DMS153 treated with DMSO at 0.1 percent for 48 hours (cell line): ENCODE results near the gene TTLL13.
A peak's percentile ranks its signal among the peaks of the same experiment; 100 is the strongest.
"Not testable (repeated sequence)": the region's sequence is repeated elsewhere in the genome, so short reads cannot be mapped to it uniquely, and the experiment has no call there.

Experiments used
- DNase-seq: peaks from one replicate; lab custom pipeline; 2025; ENCODE audit not compliant: unreplicated experiment; lab: John Stamatoyannopoulos, UW

The TTLL13 gene

DNA sequence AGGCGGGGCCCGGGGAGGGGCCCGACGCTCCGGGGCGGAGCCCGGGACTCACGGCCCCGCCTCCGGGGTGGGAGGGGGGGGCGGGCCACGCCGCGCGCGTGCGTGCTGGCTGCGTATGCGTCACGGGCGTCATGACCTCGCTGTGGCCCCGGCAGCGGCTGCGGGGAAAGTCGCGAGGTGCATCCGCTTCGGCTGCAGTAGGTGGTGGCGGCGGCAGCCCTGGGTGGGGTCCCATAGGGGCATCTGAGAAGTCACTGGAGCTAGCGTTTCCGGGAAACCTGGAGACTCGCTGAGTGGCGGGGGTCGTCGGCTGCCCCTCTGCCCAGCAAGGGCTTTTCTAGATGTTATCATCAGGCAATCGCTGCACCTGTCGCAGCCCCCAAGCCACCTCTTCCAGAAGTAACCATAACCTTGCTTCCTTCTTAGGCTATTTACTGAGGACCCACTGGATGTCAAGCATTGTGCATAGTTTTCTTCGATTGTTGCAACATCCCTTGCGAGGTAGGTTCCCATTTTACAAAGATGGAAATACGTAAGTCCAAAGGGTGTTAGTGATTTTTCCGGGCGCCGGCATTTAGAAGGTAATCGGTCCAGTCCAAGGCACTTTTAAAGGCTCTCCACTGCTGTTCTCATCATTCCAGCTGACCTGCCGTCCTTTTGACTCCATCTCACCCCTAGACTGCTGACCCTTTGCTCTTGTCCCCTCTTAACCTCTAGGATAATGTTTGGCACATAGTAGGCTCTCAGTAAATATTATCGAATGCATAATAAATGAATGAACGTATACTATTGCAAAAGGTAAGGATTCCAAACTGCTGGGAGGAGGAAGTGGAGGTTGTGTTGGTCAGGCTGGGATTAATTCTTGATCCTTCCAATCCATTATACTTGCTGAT is 15.0 kb upstream of the TTLL13 start, which contains the start of gene GDPGP1:
GDPGP1 (plus strand) TSS at position 114 of the 893 bp plus-strand sequence. CDS start 6,700 bp downstream, outside the sequence.
- DNase-seq = no peak

DNA sequence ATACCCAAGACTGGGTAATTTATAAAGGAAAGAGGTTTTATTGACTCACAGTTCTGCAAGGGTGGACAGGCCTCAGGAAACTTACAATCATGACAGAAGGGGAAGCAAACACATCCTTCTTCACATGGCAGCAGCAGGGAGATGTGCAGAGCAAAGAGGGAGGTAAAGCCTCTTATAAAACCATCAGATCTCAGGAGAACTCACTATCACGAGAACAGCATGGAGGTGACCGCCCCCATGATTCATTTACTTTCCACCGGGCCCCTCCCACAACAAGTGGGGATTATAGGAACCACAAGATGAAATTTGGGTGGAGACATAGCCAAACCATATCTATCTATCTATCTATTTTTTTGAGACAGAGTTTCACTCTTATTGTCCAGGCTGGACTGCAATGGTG is 10.0 kb upstream of the TTLL13 start:
- no peak for DNase-seq

DNA sequence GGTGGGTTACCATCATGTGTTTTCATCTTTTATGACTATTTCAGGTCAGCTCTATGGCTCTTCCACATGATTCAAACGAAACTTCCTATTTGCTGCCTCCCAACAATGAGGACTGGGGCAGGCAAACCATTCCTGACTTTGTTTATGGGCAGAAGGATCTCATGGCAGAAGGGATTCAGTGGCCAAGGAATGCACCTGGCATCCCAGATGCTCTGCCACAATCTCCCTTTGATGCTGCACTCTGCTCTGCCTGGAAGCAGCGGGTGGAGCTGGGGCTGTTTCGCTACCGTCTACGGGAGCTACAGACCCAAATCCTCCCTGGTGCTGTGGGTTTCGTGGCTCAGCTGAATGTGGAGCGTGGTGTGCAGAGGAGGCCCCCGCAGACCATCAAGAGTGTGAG is 8.5 kb upstream of the TTLL13 start:
- no peak for DNase-seq

DNA sequence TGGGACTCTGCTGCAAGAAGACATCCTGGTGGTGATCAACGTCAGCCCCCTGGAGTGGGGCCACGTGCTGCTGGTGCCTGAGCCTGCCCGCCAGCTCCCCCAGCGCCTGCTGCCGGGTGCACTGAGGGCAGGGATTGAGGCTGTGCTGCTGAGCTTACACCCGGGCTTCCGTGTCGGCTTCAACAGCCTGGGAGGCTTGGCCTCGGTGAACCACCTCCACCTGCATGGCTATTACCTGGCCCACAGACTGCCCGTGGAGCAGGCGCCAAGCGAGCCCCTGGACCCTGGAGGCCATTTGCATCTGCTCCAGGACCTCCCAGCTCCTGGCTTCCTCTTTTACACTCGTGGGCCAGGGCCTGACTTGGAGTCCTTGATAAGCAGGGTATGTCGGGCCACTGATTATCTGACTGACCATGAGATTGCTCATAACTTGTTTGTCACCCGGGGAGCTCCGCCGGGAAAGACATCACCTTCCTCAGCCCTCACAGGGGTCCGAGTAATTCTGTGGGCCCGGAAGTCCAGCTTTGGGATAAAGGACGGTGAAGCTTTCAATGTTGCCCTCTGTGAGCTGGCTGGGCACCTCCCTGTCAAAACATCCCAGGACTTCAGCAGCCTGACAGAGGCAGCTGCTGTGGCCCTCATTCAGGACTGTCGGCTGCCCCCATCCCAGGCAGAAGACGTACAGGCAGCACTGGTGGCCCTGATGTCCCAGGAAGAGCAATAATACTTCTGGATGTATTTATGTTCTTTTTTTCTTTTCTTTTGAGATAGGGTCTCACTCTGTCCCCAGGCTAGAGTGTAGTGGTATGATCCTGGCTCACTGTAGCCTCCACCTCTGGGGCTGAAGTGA is 7.8 kb upstream of the TTLL13 start:
- DNase-seq = no peak

DNA sequence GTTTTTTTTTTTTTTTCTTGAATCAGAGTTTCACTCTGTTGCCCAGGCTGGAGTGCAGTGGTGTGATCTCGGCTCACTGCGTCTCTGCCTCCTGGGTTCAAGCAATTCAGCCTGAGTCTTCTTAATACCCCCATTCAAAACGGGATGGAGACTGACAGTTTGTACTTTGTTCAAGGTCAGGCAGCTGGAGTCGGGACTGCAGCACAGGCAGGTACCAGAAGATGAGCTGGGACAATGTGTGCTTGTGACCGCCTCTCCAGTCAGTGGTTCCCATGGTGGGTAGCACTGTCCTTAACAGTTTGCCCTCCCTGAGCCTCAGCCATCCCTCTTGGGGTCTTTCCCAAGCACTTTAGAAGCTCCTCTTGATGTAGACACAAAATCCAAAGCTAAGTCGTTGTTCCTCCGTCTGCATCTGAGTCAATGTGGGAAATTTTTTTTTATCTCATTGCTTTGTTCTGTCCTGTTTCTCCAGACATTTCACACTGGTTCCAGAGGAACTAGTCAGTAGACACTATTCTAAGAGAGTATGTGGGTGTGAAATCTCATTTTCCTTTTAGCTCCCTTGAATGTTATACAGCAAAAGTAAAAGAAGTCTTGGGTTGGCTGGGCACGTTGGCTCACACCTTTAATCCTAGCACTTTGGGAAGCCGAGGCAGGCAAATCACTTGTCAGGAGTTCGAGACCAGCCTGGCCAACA is 5.3 kb upstream of the TTLL13 start:
- no peak for DNase-seq

DNA sequence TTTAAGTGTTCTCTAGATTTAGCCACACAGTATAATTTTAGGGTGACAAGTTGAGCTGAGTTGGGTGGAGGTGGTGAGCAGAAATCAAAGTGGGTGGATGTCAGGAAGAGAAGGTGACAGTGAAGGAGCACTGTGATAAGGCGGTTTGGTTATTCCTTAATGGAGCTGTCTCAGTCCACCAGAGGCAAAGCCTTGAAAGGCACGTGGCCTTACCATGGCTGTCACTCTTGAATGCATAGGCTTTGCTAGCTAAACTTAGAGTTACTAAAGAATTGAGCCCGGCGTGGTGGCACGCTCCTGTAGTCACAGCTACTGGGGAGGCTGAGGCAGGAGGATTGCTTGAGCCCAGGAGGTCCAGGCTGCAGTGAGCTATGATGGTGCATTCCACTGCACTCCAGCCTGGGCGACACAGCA is 560 bp upstream of the TTLL13 start:
- DNase-seq = no peak

DNA sequence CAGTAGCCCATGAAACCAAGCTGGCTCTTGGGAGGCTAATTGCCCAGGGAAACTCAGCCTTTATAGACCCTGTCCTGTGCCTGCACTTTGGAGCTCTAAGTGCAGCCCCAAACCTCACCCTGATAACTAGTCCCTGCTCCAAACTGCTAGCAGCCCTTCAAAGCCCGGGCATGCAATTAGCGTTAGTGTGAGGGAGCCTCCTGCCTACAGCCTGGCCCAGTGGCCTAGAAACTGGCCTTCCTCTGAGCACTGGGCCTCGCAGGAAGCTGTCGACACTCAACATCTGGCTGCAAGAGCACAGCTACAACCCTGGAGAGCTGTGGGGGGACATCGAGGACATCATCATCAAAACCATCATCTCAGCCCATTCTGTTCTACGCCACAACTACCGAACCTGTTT is 8.4 kb downstream of the TTLL13 start:
- no peak for DNase-seq

DNA sequence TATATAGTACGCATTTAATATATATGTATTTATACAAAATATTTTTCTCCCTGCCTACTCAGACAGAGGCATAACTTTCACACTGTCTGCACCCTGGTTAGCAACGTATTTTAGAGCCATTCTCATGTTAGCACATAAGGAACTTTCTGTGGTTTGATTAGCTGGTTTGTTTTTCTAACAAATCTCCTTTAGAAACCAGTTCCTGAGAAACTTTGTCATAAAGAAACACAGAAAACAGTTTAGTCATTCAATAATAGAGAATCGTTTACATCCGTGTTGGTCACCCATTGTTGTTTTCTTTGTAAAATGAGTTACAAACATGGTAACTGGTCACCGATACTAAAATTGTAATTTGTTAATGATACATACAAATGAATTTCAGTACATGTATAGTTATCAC is 10.2 kb downstream of the TTLL13 start:
- no peak for DNase-seq

DNA sequence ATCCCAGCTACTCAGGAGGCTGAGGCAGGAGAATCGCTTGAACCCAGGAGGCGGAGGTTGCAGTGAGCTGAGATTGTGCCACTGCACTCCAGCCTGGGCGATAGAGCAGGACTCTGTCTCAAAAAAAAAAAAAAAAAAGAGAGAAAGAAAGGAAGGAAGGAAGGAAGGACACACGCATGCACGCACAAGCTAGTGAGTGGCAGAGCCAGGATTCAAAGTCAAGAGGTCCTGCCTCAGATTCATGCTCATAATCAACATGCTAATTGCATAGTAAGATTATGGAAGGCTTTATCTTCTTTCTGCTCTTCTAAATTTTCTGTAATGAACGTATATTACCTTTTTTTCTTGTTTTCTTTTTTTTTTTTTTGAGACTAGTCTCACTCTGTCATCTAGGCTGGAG is 11.4 kb downstream of the TTLL13 start:
- DNase-seq = not testable (repeated sequence)

DNA sequence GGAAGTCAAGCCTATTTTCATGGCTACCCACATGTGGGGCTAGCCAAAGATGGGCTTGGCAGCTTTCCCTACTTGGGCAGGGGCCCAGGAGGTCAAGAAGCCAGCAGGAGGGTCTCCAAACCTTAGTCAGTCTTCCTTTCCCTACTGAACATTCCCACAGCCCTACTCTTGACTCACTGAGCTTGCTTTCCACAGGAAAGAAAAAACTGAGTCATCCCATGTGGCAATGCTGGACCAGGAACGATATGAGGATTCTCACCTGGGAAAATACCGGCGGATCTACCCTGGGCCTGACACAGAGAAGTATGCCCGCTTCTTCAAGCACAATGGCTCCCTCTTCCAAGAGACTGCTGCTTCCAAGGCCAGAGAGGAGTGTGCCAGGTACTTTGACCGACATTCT is 12.5 kb downstream of the TTLL13 start:
- DNase-seq = no peak

DNA sequence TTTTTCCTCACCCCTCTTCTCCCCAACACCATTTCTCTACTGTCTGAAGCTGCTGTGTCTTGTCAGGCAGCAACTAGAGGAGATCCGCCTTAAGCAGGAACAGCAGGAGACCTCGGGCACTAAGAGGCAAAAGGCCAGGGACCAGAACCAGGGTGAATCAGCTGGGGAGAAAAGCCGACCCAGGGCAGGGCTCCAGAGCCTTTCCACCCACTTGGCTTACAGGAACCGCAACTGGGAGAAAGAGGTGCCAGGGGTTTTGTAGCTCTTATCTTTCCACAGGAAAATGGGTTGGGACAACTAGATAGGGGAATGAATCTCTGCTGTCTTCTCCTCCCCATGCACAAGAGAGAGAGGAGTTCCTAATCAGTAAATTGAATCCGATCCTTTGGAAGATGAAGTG is 13.1 kb downstream of the TTLL13 start:
- no peak for DNase-seq

DNA sequence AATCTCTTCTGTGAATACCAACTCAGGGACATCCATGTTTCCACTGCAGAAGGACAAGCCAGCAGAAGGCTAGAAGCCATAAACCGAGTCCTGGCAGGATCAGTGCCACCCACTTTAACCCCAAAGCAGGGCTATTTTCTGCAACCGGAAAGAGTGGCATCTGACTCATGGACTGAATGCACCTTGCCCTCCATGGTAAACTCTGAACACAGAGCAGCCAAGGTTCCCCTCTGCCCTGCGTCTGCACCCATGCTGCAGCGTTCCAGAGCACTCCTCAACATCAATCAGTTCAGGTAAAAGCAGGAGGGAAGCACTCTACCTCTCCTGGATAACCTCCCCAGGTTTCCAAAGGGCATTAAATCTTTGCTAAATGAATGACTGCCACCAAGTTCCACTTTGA is 15.3 kb downstream of the TTLL13 start:
- no peak for DNase-seq

DNA sequence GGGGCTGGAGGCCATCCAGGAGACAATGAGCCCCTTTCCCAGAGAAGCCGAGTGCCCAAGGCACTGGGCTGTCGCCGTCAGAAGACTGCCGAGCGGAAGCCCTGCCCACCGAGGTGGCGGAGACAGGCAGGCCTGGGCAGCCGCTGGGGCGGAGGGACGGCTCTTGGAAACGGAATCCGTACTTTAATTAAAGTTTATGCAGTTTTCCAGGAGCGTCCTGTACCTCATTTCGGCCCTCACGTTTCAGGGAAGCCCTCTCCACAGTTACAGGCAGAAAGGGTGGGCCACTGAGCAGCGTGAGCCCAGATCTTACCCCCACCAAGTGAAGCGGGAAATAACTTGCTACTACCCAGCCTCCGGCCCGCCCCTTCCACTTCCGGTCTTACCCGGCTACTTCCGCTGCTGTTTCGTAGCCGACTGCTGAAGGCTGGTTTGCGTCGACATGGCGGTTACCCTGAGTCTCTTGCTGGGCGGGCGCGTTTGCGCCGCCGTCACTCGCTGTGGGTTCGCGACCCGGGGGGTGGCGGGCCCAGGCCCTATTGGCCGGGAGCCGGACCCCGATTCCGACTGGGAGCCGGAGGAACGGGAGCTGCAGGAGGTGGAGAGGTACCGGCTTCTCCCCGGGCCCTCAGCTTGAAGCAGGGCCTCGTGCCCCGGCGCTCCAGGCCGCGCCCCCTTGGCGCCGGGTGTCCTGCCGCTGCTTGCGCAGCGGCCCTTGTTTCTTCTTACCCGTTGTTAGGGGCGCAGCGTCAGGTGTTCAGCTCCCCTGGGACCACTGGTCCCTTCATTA is 16.1 kb downstream of the TTLL13 start, which contains the start of gene NGRN:
NGRN (plus strand) TSS at position 402 of the 790 bp plus-strand sequence; CDS start at position 443, 41 bp downstream.
- peak; percentile 40 for DNase-seq

DNA sequence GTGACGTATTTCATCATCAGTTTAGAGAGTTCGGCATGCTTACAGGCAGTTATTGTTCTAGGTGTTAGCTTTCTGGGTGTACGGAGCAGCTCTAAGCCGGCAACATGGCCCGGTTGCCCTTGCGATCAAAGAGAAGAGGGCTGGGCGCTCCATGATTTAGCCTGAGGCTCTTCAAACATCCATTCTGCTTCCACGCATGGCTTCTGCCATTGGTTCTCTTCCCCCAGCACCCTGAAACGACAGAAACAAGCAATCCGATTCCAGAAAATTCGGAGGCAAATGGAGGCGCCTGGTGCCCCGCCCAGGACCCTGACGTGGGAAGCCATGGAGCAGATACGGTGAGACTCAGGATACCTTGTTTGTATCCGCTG is 16.7 kb downstream of the TTLL13 start:
- no peak for DNase-seq

DNA sequence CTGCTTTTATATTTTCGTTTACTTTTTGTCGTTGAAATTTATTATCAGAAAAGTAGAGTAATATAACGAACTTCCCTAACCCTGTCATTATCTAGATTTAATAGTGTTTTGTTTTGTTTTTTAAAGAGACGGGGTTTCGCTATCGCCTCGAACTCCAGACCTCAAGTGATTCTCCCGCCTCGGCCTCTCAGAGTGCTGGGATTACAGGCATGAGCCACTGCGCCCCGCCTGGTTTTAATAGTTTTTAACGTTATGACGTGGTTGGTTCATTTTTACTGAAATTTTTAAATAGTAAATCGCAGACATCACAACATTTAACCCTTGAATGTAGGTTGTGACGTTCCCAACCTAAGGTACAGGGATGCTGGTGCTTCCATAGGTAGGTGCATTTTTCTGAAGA is 17.1 kb downstream of the TTLL13 start:
- no peak for DNase-seq

DNA sequence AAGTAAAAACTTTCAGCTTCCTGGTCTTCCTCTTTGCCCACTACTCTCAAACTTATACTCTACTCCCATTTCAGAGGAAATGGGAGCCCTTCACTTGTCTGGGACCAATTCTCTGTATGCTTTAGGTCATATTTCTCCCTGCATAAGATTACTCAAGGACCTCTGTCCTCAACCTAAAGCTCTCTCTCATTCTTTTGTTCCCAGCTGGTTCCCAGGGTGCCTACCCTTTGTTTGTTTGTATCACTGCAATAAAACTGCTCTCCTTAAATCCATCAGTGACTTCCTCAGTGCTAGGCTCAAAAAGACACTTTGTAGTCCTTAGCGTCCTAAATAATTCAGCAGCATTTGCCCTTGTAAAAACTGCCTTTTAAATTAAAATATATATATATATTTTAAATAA is 19.1 kb downstream of the TTLL13 start:
- no peak for DNase-seq

DNA sequence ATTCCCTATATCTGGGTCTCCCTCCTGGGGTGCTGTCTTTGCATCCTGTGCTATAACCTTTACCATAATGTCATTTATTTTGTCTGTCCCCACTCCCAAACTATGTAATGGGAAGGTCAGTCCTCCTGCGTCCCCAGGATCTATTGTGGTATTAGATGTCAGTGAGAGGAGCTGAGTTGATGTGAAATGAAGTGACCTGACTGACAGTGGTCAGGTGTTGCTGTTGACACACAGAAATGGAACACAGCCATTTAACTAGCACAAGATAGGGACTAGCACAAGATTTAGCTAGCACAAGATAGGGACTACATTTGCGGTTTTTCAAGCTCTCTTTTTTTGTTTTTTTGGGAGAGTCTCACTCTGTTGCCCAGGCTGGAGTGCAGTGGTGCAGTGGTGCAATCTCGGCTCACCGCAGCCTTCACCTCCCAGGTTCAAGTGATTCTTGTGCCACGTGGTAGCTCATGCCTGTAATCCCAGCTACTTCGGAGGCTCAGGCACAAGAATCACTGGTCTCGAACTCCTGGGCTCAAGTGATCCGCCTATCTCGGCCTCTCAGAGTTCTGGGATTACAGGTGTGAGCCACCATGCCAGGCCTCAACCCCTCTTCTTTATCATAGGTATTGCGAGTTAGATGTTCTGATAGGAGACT is 21.3 kb downstream of the TTLL13 start:
- no peak for DNase-seq

DNA sequence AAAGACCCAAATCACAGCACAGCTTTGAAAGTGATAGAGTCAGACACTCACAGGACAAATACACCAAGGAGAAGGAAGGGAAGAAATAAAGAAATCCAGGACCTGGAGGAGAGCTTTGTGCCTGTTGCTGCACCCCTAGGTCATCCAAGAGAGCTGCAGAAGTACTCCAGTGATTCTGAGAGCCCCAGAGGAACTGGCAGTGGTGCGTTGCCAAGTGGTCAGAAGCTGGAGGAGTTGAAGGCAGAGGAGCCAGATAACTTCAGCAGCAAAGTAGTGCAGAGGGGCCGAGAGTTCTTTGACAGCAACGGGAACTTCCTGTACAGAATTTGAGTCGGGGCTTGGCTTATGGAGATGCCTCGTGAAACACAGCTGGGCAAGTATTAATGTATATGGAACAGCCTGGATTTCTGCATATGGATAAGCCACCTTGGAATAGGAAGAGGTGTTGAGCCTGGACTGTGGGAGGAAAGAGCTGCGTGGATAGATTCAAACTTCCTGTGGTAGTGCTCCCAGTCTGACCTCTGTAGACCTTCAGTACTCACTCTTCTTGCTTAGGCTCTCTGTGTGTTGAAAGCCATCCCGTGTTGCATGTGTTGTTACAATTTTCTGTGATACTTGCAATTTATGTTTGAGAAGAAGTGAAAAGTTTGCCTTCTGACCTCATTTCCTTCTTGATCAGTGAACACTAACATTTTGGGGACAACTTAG is 22.3 kb downstream of the TTLL13 start:
- DNase-seq = no peak

DNA sequence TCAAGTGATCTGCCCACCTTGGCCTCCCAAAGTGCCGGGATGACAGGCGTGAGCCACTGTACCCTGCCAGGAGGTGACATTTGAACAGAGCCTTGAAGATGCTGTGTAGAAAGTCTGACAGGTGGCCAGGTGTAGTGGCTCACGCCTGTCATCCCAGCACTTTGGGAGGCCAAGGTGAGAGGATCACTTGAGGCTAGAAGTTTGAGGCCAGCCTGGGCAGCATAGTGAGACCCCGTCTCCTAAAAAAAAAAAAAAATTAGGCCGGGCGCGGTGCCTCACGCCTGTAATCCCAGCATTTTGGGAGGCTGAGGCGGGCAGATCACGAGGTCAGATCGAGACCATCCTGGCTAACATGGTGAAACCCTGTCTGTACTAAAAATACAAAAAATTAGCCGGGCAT is 29.1 kb downstream of the TTLL13 start:
- DNase-seq = not testable (repeated sequence)
